Bronchial epithelial cell (primary cell): ENCODE measurements around the gene PREX1. TPM values are rescaled to one million over a fixed set of nuclear protein-coding genes. Genes with fewer than 3 reads are reported as not detected.

Experiments used
- DNase-seq: peaks from one replicate; pipeline ENCODE4 v3.0.0-alpha.2; 2010; ENCODE audit warnings: low read depth
- FAIRE-seq: peaks from 2 replicates; lab custom pipeline; 2011; peaks lifted over from hg19 to GRCh38; lab: Jason Lieb, UNC
- H3K27me3 ChIP-seq: 2 replicates; pipeline ENCODE4 v1.5.1; 2011; ENCODE audit warnings: low read length; ENCODE audit not compliant: control insufficient read depth, insufficient read depth
- H3K36me3 ChIP-seq: 2 replicates; pipeline ENCODE4 v1.5.1; 2011; ENCODE audit warnings: low read length; ENCODE audit not compliant: control insufficient read depth, insufficient read depth
- H3K4me3 ChIP-seq: 2 replicates; pipeline ENCODE4 v1.5.1; 2011; ENCODE audit warnings: mild to moderate bottlenecking, low read depth, low read length, control low read depth
- total RNA-seq: library from RNA; depleted of rRNA; stranded (reverse); fragments of >200 nt; gene quantifications from 2 replicates; pipeline ENCODE4 v1.2.1, GENCODE V29; 2014
- TF ChIP-seq, protein P1 (sequence below): IDR thresholded peaks from 2 replicates; pipeline ENCODE4 v1.5.1; 2011; ENCODE audit warnings: mild to moderate bottlenecking, moderate library complexity, low read length, control low read depth, inconsistent platforms; ENCODE audit not compliant: insufficient read depth, severe bottlenecking

The PREX1 gene
- total RNA-seq, 1 donor from 2014 or later: under 0.01 TPM

- Histone ChIP-seq H3K4me3 (no peak overlapping the region), H3K27me3 (no peaks in the 10 kb centered on the region), H3K36me3 (no peaks in the 10 kb centered on the region)
- FAIRE-seq: no peak
- no peak for DNase-seq
- TF ChIP-seq, protein P1, sequence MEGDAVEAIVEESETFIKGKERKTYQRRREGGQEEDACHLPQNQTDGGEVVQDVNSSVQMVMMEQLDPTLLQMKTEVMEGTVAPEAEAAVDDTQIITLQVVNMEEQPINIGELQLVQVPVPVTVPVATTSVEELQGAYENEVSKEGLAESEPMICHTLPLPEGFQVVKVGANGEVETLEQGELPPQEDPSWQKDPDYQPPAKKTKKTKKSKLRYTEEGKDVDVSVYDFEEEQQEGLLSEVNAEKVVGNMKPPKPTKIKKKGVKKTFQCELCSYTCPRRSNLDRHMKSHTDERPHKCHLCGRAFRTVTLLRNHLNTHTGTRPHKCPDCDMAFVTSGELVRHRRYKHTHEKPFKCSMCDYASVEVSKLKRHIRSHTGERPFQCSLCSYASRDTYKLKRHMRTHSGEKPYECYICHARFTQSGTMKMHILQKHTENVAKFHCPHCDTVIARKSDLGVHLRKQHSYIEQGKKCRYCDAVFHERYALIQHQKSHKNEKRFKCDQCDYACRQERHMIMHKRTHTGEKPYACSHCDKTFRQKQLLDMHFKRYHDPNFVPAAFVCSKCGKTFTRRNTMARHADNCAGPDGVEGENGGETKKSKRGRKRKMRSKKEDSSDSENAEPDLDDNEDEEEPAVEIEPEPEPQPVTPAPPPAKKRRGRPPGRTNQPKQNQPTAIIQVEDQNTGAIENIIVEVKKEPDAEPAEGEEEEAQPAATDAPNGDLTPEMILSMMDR: no peak
Observed at GRCh38 chr20:48782901-48783308, 44.9 kb downstream of the PREX1 start.

- TF ChIP-seq, protein P1: no peak
- DNase-seq (no peak), FAIRE-seq (no peak)
- Histone ChIP-seq H3K4me3 (no peak overlapping the region), H3K27me3 (no peaks in the 10 kb centered on the region), H3K36me3 (no peaks in the 10 kb centered on the region)
Observed at GRCh38 chr20:48782053-48782452, 45.7 kb downstream of the PREX1 start.

- Histone ChIP-seq H3K27me3 (no peaks in the 10 kb centered on the region), H3K4me3 (no peak overlapping the region), H3K36me3 (no peaks in the 10 kb centered on the region)
- no peak for FAIRE-seq
- DNase-seq: no peak
- TF ChIP-seq, protein P1: no peak
Observed at GRCh38 chr20:48781634-48782033, 46.2 kb downstream of the PREX1 start.

DNA sequence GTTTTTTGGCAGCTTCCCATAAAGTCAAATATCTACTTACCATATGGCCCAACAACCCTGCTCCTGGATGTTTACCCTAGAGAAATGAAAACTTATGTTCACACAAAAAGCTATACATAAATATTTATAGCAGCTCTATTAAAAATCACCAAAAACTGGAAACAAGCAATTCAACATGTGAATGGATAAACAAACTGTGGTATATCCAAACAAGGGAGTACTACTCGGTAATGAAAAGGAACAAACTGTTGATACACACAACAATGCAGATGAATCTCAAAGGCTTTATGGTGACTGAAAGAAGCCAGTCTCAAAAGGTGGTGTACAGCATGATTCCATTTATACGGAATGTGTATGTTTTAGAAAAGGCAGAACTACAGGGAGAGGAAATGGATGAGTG lies 48.4 kb downstream of the PREX1 start:
- Histone ChIP-seq H3K4me3 (no peak overlapping the region), H3K36me3 (no peaks in the 10 kb centered on the region), H3K27me3 (no peaks in the 10 kb centered on the region)
- DNase-seq (no peak), FAIRE-seq (no peak)
- TF ChIP-seq, protein P1: no peak

- no peaks in the 10 kb centered on the region for H3K27me3 ChIP-seq
- no peak overlapping the region for H3K4me3 ChIP-seq
- TF ChIP-seq, protein P1: no peak
- H3K36me3 ChIP-seq: no peaks in the 10 kb centered on the region
- DNase-seq (no peak), FAIRE-seq (no peak)
Observed at GRCh38 chr20:48777821-48778220, 50.0 kb downstream of the PREX1 start.

GRCh38 chr20:48777005-48777404 lies 50.8 kb downstream of the PREX1 start:
- TF ChIP-seq, protein P1: no peak
- DNase-seq (no peak), FAIRE-seq (no peak)
- Histone ChIP-seq H3K27me3 (no peaks in the 10 kb centered on the region), H3K36me3 (no peaks in the 10 kb centered on the region), H3K4me3 (no peak overlapping the region)
